Memory B cell (primary cell): ENCODE measurements around the gene ARHGEF12.

Experiments used
- ATAC-seq: fragments of 150-1000 bp; cut with Tn5 transposase; 2 replicates; pipeline ENCODE4 v1.10.0; 2021; ENCODE audit warnings: low read depth, mild to moderate bottlenecking, moderate library complexity
- DNase-seq, 2 donors: peaks; one replicate each; pipeline ENCODE4 v3.0.0; 2022; ENCODE audit warnings: low spot score in 2 of 2
- H3K27ac Mint-ChIP-seq: one replicate; pipeline ENCODE4 v1.8.0; 2022; ENCODE audit warnings: mild to moderate bottlenecking, moderate library complexity, mixed read lengths
- H3K27me3 Mint-ChIP-seq: one replicate; pipeline ENCODE4 v1.8.0; 2022; ENCODE audit warnings: mixed read lengths
- H3K36me3 Mint-ChIP-seq: one replicate; pipeline ENCODE4 v1.8.0; 2022; ENCODE audit warnings: mild to moderate bottlenecking, mixed read lengths
- H3K4me1 Mint-ChIP-seq: one replicate; pipeline ENCODE4 v1.8.0; 2022; ENCODE audit warnings: mixed read lengths
- H3K4me3 Mint-ChIP-seq: one replicate; pipeline ENCODE4 v1.8.0; 2022; ENCODE audit warnings: mild to moderate bottlenecking, moderate library complexity, mixed read lengths
- H3K9me3 Mint-ChIP-seq: one replicate; pipeline ENCODE4 v1.8.0; 2022; ENCODE audit warnings: mixed read lengths

The ARHGEF12 gene

GRCh38 chr11:120467627-120468026, 131.4 kb downstream of the ARHGEF12 start:
- no peak overlapping the region for H3K27ac Mint-ChIP-seq
- no peak overlapping the region for H3K4me3 Mint-ChIP-seq
- ATAC-seq = no peak
- DNase-seq = no peak
- no peaks in the 10 kb centered on the region for H3K4me1 Mint-ChIP-seq
- H3K36me3 Mint-ChIP-seq = peaks cover 23% of the 10 kb centered on the region
- H3K27me3 Mint-ChIP-seq = no peaks in the 10 kb centered on the region
- no peaks in the 10 kb centered on the region for H3K9me3 Mint-ChIP-seq

DNA sequence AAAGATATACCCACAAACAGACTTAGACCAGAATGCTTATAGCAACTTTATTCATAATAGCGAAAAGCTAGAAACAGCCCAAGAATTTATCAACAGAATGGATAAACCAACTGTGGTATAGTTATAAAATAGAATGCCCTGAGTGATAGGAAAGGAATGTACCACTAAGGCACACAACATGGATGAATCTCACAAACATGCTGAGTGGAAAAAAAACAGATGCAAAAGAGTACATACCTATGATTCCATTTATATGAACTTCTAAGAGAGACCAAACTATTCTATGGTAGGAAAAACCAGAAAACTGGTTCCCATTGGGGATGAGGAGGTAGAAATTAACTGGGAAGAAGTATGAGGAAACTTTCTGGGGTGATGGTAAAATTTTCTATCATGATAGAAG, 134.9 kb downstream of the ARHGEF12 start:
- Mint-ChIP-seq H3K36me3 (peaks cover 18% of the 10 kb centered on the region), H3K9me3 (no peaks in the 10 kb centered on the region), H3K4me3 (no peak overlapping the region), H3K27ac (no peak overlapping the region), H3K27me3 (no peaks in the 10 kb centered on the region), H3K4me1 (no peaks in the 10 kb centered on the region)
- DNase-seq (no peak), ATAC-seq (no peak)

DNA sequence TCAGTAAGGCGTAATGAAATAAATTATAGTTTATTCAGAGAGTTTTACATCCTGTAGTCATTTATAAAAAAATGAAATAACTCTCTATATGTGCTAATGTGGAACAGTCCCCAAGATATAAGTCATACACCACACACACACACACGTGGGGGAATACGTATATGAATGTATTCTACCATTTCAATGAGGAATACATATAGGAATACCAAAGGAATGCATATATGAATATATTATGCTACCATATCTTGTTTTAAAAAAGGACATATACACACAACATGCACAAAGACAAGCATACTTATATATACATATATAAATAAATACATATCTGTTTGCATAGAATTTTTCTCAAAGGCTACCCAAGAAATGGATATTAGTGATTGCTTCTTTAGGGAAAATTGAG, 135.8 kb downstream of the ARHGEF12 start:
- no peaks in the 10 kb centered on the region for H3K4me1 Mint-ChIP-seq
- no peak overlapping the region for H3K27ac Mint-ChIP-seq
- DNase-seq (no peak), ATAC-seq (no peak)
- H3K36me3 Mint-ChIP-seq = peaks cover 21% of the 10 kb centered on the region
- no peaks in the 10 kb centered on the region for H3K9me3 Mint-ChIP-seq
- H3K4me3 Mint-ChIP-seq = no peak overlapping the region
- no peaks in the 10 kb centered on the region for H3K27me3 Mint-ChIP-seq

GRCh38 chr11:120473503-120473902, 137.3 kb downstream of the ARHGEF12 start:
- Mint-ChIP-seq H3K27ac (no peak overlapping the region), H3K36me3 (peaks cover 21% of the 10 kb centered on the region), H3K27me3 (no peaks in the 10 kb centered on the region), H3K4me1 (no peaks in the 10 kb centered on the region), H3K9me3 (no peaks in the 10 kb centered on the region), H3K4me3 (no peak overlapping the region)
- no peak for DNase-seq
- no peak for ATAC-seq

DNA sequence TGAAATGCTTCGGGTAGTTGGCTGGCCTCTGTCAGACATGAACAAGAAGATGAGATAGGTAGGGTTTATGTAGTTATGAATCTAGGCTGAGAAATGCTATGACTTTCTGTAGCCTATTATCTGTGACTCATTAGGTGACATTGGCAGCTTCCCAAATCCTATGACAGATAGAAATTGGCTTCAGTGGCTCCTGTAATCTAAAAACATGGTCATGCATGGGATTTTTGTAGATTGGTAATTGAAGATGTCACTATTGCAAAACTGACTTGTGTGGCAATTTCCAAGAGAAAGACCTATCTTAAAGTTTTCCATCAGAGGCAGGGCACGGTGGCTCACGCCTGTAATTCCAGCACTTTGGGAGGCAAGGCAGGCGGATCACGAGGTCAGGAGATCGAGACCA, 145.9 kb downstream of the ARHGEF12 start:
- Mint-ChIP-seq H3K4me3 (no peak overlapping the region), H3K36me3 (peaks cover 26% of the 10 kb centered on the region), H3K9me3 (no peaks in the 10 kb centered on the region), H3K27ac (no peak overlapping the region), H3K27me3 (no peaks in the 10 kb centered on the region), H3K4me1 (no peaks in the 10 kb centered on the region)
- DNase-seq (no peak), ATAC-seq (no peak)

DNA sequence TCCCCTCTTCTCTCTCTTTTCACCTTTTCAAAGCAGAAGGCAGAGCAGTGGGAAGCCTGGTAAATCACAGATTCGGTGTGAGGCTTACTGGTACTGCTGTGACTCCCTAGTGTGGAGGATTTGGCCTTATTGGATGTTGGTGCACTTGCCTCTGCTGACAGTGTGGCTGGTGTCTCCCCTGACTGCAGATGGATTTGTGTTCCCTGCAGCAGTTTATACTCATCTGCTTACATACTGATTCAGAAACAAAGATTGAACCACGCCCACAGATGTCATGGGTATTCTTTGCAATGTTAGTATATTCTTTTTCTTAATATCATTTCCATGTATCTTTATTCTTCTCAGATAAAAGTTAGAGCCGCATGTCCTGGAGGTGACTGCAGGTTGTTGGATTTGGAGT, 148.5 kb downstream of the ARHGEF12 start:
- Mint-ChIP-seq H3K4me3 (no peak overlapping the region), H3K36me3 (peaks cover 23% of the 10 kb centered on the region), H3K27me3 (no peaks in the 10 kb centered on the region), H3K27ac (no peak overlapping the region), H3K4me1 (no peaks in the 10 kb centered on the region), H3K9me3 (no peaks in the 10 kb centered on the region)
- no peak for DNase-seq
- no peak for ATAC-seq

DNA sequence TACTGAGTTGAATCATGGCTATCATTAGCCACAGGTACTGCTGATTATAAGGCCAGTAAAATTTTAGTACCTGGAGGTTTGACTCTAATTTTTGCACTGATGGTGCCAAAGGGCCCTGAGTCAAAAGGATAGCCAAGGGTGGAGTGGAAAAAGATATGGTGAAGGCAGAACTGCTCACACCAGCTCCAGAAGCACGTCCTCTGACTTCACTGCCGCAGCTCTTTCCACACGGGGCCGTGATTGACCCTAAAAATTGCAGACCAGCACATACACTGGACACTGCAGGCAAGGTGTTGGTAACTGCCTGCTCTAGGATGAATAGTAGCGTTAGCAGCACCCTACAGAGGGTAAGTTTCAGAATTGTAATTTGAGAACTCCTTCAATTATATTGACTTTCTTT, 149.9 kb downstream of the ARHGEF12 start:
- H3K4me1 Mint-ChIP-seq = no peaks in the 10 kb centered on the region
- H3K4me3 Mint-ChIP-seq = no peak overlapping the region
- DNase-seq = no peak
- H3K27me3 Mint-ChIP-seq = no peaks in the 10 kb centered on the region
- ATAC-seq = no peak
- no peak overlapping the region for H3K27ac Mint-ChIP-seq
- H3K9me3 Mint-ChIP-seq = no peaks in the 10 kb centered on the region
- peaks cover 15% of the 10 kb centered on the region for H3K36me3 Mint-ChIP-seq

DNA sequence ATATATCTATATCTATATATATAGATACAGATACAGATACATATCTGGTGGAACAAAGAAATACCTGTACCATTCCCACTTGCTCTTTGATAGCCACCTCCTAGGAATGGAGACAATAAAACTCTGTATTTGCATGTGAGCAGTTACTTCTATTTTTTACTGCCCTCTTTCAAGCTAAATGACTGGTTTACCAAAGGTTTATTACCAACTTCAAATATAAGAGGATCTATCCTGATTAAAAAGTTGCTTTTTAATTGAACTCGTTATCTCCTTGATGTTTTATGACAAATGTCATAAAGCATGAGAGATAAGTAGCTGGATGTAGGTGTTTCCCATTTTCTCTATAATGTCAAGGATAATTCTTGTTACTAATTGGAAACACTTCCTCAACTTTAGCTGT, 153.6 kb downstream of the ARHGEF12 start:
- DNase-seq (no peak), ATAC-seq (no peak)
- Mint-ChIP-seq H3K4me1 (no peaks in the 10 kb centered on the region), H3K4me3 (no peak overlapping the region), H3K27ac (no peak overlapping the region), H3K36me3 (peaks cover 4% of the 10 kb centered on the region), H3K9me3 (no peaks in the 10 kb centered on the region), H3K27me3 (no peaks in the 10 kb centered on the region)

DNA sequence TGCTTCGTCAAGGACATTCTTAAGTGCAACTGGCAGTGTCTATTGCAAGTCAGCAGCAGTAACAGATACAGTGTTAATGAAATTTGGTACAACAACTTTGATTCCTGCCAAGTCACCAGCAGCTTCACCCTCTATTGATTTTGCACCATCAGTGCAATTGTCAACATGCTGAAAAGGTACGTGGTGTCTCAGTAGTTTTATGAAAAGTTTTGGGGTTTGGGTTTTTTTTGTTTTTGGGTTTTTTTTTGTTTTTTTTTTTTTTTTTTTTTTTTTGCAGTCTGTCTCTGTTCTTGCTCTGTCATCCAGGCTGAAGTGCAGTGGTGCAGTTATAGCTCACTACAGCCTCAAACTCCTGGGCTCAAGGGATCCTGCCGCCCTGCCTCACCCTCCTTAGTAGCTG, 156.3 kb downstream of the ARHGEF12 start:
- DNase-seq = no peak
- Mint-ChIP-seq H3K27ac (no peak overlapping the region), H3K4me1 (no peaks in the 10 kb centered on the region)

GRCh38 chr11:120494595-120494994, 158.4 kb downstream of the ARHGEF12 start:
- no peaks in the 10 kb centered on the region for H3K4me1 Mint-ChIP-seq
- H3K9me3 Mint-ChIP-seq = no peaks in the 10 kb centered on the region
- H3K27me3 Mint-ChIP-seq = peaks cover 3% of the 10 kb centered on the region
- DNase-seq (no peak), ATAC-seq (no peak)
- no peak overlapping the region for H3K4me3 Mint-ChIP-seq
- no peak overlapping the region for H3K27ac Mint-ChIP-seq
- H3K36me3 Mint-ChIP-seq = no peaks in the 10 kb centered on the region

More for the DNA sequence above, 156.3 kb downstream of the ARHGEF12 start:
- Mint-ChIP-seq H3K4me3 (no peak overlapping the region), H3K9me3 (no peaks in the 10 kb centered on the region), H3K27me3 (no peaks in the 10 kb centered on the region), H3K36me3 (no peaks in the 10 kb centered on the region)
- no peak for ATAC-seq

DNA sequence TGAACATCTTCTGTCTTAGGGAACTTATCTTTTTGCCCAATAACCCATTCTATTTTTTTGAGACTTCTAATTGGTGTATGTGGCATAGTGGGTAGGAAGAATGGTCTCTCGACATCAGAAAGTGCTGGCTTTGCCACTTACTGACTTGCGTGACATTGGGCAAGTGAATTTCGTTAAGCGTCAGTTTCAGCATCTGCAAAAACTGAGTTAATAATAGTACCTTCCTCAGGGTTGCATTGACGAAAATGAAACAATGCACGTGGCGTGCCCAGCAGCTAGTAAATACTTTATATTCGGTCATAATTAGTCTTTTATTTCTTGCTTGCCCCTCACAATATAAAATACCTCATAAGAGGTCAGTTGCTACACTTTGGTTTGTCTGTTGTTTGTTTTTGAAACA, 162.9 kb downstream of the ARHGEF12 start:
- H3K27ac Mint-ChIP-seq = no peak overlapping the region
- ATAC-seq (no peak), DNase-seq (no peak)
- no peaks in the 10 kb centered on the region for H3K4me1 Mint-ChIP-seq
- H3K9me3 Mint-ChIP-seq = no peaks in the 10 kb centered on the region
- H3K36me3 Mint-ChIP-seq = no peaks in the 10 kb centered on the region
- H3K4me3 Mint-ChIP-seq = no peak overlapping the region
- H3K27me3 Mint-ChIP-seq = peaks cover 12% of the 10 kb centered on the region

DNA sequence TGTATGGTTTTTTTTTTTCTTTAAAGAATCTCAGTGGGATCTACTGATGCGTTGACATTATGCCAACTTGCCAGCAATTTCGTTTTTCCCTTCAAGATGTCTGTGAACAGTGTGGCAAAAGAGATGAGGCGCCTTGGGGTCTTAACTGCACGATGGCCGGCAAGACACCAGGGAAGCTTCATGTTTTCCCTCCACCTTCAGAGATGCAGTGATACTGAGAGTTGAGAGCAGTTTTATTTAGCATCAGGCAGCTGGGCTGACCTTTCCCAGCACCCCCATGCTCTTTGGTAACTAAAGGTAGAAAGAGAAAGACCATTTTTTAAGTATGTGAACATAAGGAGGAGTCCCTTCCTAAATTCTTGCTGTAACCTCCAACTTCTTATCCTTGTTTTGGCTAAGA, 163.6 kb downstream of the ARHGEF12 start:
- Mint-ChIP-seq H3K4me3 (no peak overlapping the region), H3K9me3 (no peaks in the 10 kb centered on the region), H3K27ac (no peak overlapping the region), H3K4me1 (no peaks in the 10 kb centered on the region), H3K27me3 (peaks cover 12% of the 10 kb centered on the region), H3K36me3 (no peaks in the 10 kb centered on the region)
- DNase-seq (no peak), ATAC-seq (no peak)

DNA sequence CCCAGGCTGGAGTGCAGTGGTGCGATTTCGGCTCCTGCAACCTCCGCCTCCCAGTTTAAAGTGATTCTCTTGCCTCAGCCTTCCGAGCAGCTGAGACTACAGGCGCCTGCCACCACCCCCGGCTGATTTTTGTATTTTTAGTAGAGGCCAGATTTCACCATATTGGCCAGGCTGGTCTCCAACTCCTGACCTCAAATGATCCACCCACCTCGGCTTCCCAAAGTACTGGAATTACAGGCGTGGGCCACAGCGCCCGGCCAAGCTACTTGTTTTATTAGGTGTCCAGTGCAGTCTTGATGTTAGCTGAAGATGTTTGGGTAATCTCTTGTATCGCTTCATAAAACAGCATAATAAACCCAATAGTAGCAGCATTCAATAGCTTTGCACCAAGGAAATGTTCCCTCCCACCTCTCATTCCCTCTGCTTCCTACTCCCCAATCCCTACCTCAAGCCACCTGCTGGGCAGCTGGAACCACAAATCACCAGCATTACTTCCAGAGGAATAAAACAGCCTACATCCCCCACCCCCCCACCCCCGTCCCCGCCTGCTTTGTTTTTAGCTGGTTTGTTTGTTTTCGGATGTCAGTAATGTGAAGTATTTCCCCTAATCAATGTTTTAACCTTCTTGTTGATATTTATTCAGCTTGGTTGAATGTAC, 164.3 kb downstream of the ARHGEF12 start:
- Mint-ChIP-seq H3K27ac (no peak overlapping the region), H3K27me3 (peaks cover 16% of the 10 kb centered on the region), H3K9me3 (no peaks in the 10 kb centered on the region)

GRCh38 chr11:120501440-120501839, 165.2 kb downstream of the ARHGEF12 start:
- Mint-ChIP-seq H3K9me3 (no peaks in the 10 kb centered on the region), H3K4me3 (no peak overlapping the region), H3K27me3 (peaks cover 21% of the 10 kb centered on the region), H3K36me3 (no peaks in the 10 kb centered on the region), H3K27ac (no peak overlapping the region), H3K4me1 (no peaks in the 10 kb centered on the region)
- ATAC-seq = no peak
- no peak for DNase-seq

More for the DNA sequence above, 164.3 kb downstream of the ARHGEF12 start:
- DNase-seq (no peak), ATAC-seq (no peak)
- Mint-ChIP-seq H3K4me3 (no peak overlapping the region), H3K4me1 (no peaks in the 10 kb centered on the region), H3K36me3 (no peaks in the 10 kb centered on the region)

DNA sequence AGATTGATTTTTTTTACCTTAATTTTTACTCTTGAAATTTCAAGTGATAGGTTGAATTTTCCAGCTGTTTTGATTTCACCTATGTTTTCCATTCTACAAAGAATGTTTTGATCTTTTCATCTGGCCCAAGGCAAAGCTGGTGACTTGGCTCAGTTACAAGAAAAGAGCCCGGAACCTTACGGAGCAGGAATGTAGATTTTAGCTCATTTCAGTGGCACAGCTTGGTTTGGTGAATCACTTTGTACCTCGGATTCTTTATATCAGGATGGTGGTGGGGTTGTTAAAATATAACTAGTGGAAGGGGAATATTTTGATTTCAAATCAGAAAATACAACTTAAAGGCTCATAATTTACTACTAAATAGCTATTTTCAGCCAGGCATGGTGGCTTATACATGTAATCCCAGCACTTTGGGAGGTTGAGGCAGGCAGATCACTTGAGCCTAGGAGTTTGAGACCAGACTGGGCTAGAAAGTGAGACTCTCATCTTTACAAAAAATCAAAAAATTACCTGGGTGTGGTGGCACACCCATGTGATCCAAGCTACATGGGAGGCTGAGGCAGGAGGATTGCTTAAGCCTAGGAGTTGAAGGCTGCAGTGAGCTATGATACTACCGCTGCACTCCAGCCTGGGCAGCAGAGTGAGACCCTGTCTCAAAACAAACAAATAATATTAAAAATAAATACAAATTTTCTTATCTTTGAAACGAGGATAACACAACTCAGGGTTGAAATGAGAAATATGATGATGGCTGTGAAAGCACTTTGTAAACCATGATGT, 166.0 kb downstream of the ARHGEF12 start:
- no peak overlapping the region for H3K4me3 Mint-ChIP-seq
- ATAC-seq (no peak), DNase-seq (no peak)
- no peaks in the 10 kb centered on the region for H3K4me1 Mint-ChIP-seq
- H3K36me3 Mint-ChIP-seq = no peaks in the 10 kb centered on the region
- no peak overlapping the region for H3K27ac Mint-ChIP-seq
- H3K27me3 Mint-ChIP-seq = peaks cover 27% of the 10 kb centered on the region
- no peaks in the 10 kb centered on the region for H3K9me3 Mint-ChIP-seq
